ENCODE results near the gene FMNL1.

The FMNL1 gene

DNA sequence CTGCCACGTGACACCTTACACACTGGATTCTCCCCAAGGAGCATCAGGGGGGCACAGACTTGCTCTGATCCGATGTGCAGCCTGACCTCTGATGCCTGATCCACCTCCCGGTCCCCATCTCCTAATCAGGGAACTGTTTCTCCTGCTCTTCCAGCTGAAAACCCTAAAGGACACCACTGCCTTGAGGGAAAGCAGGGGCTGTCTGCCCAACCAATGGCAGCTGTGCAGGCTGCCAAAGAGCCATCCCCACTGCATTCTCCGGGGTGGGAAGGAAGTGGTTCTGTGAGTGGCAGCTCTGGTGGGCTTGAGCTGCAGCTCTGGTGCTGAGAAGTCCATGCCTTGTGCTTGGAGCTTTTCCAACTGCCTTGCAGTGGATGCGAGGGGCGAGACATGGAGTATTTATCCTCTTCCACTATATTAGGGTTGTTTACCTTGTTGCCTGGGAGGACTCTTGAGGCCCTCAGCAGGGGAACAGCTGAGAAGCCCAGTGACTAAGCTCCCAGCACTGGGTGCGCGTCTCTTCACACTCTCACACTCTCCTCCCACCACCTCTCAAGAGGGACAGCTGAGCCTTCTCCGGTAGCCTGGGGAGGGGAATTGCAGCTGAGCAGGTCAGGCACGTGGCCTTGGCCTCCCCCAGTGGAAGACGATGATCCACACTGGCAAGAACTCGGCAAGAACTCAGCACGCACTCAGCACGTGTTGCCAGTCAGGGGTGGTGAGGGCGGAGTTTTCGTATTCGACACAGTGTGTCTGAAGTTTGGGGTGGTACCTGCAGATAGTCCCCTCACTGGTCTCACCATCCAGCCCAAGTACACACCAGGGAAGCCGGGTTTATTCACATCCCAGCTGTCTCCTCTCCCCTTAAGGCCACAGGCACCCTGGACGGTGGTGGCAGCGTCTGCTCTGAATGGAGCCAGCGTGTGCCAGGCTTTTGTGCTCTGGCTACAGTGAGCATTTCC, 61.3 kb downstream of the FMNL1 start:
- DNase-seq (ENCODE audit: low spot score) = no peak

DNA sequence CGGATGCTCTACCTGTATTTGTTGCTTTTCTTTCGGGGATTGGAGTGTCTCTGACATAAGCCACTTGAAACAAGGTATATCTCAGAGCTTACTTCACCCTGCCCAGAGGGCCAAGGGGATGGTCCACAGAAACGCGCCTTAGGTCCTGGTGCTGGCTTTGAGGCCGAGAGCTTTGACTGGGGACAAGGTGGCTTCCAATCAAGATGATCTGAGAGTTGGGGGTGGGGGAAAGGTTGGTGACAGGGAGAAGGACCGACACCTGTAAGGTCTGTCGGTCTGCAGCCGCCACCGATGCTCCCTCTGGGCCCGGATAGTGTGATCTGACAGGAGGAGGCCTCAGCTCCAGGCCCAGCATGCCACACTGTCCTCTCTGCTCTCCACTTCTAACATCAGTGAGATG, 62.0 kb downstream of the FMNL1 start:
- DNase-seq (ENCODE audit: low spot score) = no peak

DNA sequence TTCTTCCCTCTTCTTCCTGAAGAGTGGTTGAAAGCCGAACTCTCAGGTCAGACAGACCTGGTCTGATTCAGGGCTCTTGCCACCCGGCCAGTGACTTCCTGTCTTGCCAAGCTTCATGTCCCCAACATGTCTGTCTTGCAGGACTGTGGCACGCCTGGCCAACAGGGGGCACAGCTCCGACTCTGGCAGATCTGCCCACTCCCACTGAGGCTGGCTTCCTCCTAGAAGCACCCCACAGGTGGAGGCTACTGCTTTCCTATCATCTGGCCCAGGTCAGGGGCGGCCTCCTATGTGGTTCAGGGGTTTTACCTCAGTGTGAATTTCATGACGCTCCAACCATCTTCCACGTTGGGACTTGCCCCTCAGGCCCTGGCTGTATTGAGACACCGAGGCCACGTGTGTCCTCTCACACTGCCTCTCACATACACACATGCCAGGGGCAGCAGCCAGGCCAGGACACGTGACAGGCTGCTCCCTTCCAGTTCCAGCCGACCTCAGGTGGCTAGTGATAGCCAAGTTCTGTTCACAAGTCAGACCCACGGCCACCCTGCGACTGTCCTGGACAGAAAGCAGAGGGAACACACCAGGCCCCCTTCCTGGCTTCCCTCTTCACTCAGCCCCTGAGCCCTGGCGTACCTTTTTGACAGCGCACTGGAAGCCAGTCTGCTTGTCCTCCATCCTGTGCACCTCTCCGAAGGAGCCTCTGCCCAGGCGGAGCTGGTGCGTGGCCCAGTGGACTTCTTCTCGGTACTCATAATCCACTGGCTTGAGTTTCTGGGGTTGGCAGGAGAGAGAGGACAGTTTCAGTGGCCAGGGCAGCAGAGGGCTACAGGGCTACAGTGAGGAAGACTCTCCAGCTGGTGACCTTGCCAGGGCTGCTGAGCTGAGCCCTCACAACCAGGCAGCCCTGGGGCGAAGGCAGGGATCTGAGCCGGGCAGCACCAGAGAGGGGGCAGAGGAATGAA, 62.8 kb downstream of the FMNL1 start:
- no peak for DNase-seq (ENCODE audit: low spot score)

DNA sequence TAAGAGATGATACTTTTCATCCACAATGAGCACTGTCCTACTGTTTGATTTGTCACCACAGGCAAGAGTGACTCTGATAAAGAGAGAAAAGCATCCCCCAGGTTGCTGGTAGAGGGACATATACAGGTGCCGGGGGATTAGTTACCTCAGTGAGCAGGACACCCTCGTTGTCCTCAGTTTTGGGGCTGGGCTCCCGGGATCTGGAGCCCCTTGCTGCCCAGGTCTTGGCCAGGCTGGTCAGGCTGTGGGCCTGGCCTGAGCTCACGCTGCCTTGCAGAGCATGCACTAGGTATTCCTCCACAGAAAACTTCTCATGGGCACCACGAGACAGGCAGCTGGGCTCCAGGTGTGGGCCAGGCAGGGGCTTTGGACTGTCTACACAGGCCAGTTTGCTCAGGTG, 64.6 kb downstream of the FMNL1 start:
- no peak for DNase-seq (ENCODE audit: low spot score)

DNA sequence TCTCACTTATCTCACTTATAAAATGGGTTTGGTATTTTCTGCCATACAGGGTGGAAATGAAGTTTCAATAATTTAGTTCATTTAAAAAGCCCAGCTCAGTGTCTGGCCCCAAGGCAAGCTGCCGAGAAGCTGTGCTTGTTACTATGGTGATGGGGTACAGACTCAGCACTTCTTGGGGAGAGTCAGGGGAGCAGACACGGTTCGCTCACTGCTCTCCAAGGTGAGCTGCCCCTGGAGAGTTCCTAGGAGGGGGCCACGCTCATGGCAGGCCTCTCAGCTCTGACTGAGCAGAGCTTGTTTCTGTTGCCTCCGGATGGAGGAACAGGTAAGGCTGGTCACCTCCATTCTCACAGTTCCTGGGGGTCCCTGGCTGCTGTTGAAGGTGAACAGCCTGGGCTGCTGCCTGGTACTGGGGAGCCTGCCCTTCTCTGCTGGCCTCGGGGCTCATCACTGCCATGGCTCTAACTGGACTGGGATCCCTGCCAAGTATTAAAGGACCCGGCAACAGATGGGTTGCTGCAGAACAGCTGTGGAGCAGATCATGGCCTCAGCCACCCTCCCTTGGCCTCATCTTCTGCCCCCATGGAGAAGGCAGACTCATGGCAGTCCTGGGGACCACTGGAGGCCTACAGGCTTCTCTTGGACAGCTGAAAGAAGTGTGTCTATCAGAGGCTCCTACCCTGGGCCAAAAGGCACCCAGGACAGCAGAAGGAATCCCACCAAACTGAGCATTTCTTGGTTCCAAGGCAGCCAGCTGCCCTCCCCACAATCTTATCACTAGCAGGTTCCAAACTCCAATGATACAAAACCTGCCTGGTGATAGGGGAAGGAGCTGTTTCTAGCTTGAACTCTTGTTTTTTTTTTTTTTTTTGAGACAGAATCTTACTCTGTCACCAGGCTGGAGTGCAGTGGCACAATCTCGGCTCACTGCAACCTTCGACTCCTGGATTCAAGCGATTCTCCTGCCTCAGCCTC, 66.1 kb downstream of the FMNL1 start:
- no peak for DNase-seq (ENCODE audit: low spot score)

DNA sequence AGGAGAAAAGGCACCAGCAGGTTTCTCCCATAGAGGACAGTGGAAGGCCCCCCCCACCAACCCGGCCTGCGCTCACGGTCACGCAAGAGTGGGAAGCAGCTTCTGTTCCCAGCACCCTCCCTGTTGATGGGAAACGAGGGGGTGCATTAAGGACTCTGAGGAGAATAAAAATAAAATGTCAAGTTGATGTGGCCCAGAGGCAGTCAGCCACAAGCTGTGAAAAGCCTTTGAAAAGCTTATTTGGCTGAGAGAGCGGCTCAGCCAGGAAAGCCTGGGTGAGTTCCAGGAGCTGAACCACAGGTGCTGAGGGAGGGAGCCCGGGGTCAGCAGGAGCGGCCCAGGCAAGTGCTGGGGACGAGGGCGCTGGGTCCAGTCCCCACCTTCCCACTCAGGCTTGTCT, 67.1 kb downstream of the FMNL1 start:
- no peak for DNase-seq (ENCODE audit: low spot score)

DNA sequence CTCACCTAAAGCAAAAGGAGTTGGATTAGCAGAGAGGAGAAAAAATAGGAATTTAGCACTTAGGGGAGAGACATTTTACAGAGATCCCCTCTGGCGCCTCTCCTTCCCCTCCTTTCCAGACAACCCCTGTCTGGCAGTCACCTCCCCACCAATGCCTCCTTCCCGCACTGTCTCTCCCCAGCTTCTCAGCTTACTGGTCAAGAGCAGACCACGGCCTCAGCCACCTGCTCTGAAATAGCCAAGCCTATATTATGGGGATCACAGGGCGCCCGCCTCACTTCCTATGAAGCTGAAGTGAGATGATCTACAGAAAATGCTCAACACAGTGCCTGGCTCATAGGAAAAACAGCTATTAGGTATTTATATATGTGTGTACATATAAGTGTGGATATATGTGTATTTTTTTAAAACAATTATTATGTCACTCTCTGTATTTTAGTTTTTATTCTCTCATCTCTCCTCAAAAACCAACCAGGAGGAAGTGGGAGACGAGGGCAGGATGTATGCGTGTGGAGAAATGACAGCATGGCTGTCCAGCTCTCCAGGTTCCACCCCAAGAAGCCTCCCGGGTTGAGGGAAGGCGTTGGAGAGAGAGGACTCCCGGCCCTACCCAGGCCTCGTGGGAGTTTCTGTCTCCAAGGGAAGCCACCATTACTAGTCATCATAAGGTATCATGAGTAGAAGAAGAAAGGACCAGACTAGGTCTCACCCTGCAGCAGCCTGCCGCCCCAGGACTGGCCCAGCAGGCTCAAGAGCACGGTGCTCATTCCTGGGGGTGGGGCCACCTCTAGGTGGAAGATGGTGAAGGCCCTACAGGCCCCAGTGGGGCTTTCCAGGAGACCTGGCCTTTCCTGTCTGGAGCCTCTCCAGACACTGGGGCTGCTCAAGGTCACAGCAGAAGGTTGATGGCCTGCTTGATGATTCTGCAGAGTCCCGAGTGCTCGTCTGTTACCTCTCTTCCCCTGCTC, 67.9 kb downstream of the FMNL1 start:
- DNase-seq (ENCODE audit: low spot score) = no peak

DNA sequence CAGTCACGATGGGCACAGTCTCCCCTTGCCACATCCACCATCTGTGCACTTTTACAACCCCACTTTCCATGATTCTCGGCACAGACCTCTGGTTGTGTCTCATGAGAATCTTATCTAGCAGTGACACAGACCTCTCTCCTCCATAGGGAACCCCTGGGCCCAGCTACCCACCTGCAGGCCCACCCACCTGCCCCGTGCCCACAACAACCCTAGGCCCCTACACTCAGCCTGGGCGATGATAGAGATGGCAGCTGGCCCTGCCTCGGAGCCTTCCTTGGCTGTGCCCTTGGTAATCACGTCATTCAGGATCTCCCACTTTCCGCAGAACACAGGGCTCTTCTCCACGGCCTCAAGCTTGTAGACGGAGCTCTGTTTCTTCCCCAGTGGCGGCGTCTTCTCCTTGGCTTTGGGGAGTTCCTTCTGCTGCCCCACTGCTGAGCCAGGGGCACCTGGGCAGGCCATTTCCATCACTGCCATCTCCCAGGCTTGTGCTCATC, 68.6 kb downstream of the FMNL1 start:
- no peak for DNase-seq (ENCODE audit: low spot score)

DNA sequence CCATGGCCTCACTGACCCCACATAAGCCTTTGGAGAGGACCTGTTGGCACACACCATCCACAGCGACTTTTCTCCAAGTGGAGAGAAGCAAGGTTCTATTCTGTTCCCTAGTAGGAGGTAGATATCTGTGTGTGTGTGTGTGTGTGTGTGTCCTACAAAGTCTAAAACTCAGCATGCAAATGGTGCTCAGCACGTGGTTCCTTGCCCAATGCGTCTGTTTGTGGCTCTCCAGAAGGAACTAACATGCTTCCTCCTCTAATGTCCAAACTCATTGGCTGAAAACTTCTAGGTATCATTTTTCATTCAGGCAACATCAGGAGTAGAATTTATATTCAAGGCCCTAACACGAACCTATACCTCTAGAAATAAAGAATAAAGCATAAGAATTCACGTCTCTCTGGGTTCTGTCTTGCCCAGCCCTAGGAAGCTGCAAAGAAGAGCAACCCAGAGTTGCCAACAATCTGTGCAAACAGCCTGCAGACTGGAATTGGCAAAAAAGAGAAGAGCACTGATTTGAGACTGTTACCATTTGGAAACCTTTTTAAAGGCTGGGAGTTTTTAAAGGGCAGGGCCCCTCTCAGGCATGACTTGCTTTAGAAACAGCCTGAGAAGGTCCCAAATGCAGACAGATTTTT, 69.6 kb downstream of the FMNL1 start:
- no peak for DNase-seq (ENCODE audit: low spot score)

DNA sequence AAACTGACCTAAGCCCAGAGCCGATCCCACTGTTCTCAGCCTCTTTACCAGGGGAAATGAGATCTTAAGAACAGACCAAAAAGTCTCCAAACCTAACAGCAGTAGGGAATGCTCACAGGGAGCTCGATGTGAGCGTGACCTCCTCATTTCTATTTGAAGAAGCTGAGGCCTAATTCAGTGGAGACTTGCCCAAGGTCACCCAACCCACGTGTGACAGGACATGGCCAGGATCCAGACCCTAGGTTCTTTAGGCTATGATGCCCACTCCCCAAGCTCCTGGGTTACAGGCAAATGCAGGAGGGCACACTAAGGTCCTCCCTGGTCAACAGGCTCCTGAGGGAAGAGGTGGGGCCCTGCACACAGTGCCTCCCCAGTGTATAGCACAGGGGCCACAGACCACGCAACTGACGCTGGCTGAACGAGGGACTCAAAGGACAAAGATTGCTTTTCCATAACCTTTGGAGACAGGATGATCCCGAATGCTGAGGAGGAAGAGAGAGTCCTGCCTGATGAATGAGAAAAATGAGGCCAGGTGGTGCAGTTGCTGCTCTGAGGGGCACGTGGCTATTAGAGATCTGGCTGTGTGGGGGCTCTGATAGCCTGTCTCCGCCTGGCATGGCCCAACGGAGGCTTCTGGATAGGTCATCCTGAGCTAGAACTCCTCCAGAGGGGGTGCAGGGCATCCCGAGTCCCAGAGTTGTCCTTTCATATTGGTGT, 71.2 kb downstream of the FMNL1 start:
- no peak for DNase-seq (ENCODE audit: low spot score)

DNA sequence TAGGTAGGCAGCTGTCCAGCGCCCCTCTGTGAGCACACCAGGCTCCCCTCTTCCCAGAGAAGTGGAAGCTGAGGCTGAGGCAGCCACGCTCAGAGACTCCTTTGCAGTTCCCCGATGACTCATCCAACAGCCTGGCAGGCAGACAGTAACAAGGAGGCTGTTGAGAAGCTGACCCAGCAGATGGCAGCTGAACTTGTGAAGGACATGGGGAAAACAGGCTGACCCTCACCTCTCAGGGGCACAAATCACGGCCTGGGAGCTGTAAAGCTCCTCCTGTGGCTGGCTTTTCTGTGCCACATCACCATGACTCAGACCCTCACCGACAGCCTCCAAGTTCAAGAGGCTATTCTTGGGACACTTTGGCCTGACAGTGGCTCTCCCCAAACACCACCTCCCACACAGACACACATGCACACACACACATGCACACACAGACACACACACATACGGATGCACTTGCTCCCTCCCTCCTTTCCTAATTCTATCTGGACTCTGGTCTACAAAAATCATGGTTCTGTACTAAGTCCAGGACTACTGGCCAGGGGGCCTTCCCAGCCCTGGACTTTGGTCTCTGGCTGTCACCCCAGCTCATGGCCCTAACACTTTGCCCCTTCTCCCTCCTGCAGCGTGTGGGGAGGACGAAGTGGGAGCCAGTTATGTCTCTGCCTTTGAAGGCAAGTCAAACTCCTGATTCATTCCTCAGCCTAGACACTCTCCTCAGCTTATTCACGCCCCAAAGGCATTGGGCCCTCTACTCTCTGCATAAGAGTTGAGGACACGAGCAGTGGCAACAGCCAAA, 71.9 kb downstream of the FMNL1 start:
- DNase-seq (ENCODE audit: low spot score) = no peak

DNA sequence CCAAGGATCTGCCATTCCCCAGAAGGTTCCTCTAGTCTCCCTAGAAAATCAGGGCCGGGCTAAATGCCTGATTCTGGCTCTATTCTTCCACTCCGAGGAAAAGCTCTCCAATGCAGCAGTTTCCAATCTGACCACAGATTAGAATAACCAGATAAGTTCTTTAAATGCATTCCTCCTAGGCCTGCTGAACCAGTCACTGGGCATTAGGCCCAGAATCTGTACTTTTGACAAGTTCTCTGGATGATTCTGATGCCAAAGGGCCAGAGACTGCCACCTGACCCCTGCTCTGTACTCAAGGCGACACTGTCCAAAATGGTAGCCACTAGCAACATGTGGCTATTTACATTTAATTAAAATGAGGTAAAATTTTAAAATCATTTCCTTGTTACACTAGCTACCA, 72.8 kb downstream of the FMNL1 start:
- DNase-seq (ENCODE audit: low spot score) = no peak

DNA sequence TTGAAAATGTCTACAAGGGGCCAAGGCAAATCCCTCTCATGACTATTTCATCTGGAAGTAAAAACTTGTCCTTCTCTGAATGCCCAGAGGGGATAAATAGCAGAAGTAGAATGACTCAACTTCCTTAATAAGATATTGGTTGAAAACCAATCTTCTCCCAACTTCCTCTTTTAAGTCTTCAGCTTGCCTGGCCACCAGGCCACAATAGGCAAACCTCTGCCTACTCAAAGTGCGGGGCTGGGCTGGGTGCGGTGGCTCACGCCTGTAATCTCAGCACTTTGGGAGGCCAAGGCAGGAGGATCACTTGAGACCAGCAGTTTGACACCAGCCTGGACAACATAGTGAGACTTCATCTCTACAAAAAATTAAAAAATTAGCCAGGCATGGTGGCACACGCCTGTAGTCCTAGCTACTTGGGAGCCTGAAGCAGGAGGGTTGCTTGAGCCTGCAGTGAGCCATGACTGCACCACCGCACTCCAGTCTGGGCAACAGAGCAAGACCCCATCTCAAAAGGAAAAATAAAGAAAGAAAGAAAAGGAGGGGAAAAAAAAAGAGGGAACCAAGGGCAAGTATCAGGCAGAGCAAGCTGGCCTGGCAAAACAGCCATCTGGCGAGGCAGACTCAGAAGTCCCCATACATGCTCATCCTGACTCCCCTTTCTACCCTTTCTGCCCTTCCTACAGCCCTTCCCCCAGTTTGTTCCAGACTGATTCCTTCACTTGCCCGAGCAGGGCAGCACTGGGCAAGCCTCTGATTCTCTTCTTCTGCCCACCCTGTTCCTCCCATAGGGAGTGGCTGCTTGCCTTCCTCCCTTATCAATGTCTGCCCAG, 74.5 kb downstream of the FMNL1 start:
- no peak for DNase-seq (ENCODE audit: low spot score)

DNA sequence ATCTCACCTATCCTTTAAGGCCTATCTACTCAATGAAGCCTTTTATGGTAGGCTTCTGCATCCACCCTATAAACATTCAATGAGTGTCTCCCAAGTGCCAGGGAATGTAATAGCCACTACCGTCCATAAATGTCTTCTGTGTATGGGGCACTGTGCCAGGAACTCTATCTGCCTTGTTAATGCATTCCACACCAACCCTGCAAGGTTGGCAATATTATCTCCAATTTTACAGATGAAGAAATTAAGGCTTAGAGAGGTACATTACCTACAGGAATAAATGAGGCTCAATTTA, 75.1 kb downstream of the FMNL1 start:
- DNase-seq (ENCODE audit: low spot score) = no peak

All from putamen (tissue), 1 donor.